Loucy (cell line): ENCODE data around the gene COL5A1.

Experiments
- CTCF ChIP-seq: fragments of 200-600 bp; sonication (generic); conservative IDR thresholded peaks from 2 replicates; pipeline ENCODE4 v1.5.1; 2014; ENCODE audit warnings: mild to moderate bottlenecking, antibody characterized with exemption, low read length
- EZH2phosphoT487 ChIP-seq: fragments of 200-600 bp; IDR thresholded peaks from 2 replicates; pipeline ENCODE4 v1.6.1; 2018; ENCODE audit warnings: antibody characterized with exemption, mild to moderate bottlenecking, moderate library complexity, borderline replicate concordance

- TF ChIP-seq CTCF (no peak), EZH2phosphoT487 (no peak)
Observed at GRCh38 chr9:134782921-134783698, 141.5 kb downstream of the COL5A1 start.
